ENCODE measurements around the gene XXYLT1.

XXYLT1 gene

DNA sequence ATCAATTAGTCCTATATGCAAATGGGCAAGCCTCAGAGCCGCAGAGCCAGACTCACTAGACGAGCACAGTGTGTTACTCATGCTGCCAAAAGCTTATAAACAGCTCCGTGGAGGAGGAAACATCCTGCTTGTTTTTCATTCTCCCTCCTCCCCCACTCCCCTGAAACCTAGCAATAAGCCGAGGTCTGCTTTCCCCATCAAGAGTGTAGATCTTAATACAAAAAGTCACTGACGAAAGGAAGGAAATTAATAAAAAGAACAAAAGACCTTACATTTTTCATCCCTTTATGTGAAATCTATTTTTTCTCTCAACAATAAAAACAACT, 88.5 kb downstream of the XXYLT1 start:
- peak; percentile 26 for DNase-seq

DNA sequence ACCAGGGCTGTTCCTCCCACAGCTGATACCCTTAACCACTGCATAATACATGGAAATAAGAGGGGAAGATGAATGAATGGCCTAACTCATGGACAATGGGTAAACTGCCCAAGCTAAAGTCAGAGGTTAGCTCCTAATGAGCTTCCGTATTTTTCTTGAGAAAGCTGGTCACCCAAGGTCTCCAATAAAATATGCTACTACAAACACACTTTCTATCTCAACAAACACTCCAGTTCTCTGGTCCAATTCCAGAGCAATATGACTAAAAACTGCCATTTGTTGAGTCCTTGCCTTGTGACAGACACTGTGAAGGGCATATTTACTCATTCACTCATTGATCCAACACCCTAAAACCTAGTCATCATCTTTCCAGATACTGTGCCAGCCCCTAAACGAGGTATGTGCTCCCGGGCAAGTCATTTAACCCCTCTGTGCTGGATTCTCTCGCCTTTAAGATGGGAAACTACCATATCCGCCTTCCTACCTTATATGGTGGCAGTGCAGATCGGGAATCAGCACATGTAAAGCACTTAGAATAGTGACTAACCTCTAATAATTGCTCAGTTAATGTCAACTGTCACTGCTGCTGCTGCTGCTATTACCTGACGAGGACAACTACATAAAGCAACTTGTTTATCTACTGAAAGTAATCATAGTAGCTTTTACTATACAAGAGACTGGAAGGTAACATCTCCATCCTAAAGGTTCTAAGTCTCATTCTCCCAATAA, 89.1 kb downstream of the XXYLT1 start:
- no peak for DNase-seq

- DNase-seq, result no peak
These were observed 89.9 kb downstream of the XXYLT1 start for GRCh38 chr3:195181113-195181498.

- no peak for DNase-seq
These were observed 90.4 kb downstream of the XXYLT1 start for GRCh38 chr3:195180490-195181112.

DNA sequence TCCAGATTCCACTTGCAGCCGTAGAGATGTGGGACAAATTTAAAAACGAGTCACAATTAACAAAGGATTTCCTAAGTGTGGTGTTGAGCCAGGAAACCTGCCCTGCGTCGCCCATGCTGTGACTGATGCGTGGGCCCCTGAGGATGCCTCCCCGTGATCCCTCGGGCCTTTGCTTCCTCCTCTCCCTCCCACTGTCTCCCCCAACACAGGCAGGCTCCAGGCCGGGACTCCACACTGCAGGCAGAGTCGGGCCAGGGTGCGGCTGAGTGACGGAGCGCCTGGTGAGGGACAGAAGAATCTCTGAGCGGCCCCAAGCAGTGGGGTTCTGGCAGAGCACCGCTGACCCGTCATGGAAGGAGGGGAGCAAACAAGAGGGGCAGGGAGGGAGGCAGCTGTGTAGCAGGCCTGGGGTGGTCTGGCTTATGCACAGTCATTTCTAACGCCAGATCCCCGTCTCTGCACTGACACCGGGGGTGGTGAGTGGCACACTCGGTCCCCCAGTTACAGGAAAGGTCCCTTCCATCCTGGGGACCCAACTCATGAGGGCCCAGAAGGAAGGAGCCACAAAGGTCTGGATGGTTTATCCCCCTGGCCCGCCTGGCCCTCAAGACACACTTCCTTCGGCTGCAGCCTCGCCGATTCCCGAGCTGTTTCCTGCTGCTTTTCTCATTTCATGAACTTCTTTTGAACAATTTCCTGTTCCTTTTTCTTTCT, 91.0 kb downstream of the XXYLT1 start:
- no peak for DNase-seq

- no peak for DNase-seq
These were observed 92.6 kb downstream of the XXYLT1 start for GRCh38 chr3:195178124-195178910.

DNA sequence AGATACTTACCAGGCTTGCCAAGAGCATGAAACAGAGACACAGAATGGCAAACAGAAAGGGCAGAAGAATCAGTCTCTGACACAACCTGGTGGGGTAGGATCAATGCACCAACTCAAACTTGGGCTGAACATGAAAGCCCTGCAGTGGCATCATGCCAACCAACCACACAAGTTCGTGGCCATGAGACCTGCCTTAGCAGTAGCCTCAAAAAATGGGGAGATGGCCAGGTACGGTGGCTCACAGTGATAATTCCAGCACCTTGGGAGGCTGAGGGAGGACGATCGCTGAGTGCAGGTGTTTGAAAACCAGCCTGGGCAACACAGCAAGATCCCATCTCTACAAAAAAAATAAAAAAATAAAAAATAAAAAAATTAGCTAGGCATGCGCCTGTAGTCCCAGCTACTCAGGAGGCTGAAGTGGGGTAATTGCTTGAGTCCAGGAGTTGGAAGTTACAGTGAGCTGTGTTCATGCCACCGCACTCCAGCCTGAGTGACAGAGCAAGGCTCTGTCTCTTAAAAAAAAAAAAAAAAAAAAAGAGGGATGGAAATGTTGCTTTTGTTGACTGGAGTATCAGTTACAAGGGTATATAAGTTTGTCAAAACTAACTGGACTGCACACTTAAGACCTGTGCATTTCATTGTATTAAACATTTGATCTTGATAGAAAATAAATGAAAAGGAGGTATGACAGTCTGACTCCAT, 93.4 kb downstream of the XXYLT1 start:
- DNase-seq, result no peak

DNA sequence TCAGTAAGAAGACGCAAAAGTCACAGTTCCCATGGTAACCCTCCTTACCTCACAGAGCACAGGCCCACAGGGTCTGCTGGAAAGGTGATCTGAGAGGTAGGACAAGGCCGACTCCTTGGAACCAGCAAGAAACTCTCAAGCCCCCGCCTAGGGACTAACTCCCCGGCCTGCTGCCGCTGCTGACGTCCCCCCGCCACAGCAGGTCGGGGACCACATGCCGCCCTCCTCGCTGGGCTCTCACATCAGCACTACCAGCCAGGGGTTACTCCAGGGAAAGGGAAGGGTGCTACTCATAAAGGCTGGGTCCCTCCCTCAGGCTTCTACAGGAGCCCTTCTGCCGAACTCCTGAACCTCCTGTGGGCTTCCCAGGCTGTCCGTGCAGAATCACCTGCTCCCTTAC, 94.2 kb downstream of the XXYLT1 start:
- no peak for DNase-seq

DNA sequence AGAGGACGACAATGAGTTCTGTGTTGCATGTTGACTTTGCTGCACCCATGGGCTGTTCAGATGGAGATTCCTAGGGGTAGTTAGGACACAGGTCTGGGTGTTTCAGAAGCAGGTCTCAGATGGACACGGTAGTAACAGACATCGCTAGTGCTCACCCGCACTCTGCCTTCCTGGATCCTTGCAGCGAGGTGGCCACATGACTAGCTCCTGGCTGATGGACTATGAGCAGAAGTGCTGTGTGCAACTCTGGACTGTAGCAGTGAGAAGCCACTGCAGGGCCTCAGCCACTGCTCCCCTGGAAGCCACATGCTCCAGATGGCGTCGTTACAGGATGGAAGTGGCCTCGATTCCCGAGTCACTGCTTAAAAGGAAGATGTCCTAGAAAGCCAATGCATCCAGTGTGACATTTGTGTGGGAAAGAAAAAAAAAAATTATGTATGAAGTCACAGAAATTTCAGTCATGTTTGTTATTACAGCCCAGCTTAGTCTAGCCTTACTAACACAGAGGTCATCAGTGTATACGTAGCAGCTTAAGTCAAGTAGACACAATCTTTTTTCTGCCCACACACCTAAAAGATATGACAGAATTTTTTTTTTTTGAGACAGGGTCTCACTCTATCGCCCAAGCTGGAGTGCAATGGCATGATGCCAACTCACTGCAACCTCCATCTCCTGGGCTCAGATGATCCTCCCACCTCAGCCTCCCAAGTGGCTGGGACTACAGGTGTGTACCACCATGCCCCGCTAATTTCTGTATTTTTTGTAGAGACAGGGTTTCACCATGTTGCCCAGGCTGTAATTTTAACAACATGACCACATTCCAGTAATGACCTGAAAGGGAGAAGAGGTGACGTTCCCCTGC, 95.3 kb downstream of the XXYLT1 start:
- no peak for DNase-seq

DNA sequence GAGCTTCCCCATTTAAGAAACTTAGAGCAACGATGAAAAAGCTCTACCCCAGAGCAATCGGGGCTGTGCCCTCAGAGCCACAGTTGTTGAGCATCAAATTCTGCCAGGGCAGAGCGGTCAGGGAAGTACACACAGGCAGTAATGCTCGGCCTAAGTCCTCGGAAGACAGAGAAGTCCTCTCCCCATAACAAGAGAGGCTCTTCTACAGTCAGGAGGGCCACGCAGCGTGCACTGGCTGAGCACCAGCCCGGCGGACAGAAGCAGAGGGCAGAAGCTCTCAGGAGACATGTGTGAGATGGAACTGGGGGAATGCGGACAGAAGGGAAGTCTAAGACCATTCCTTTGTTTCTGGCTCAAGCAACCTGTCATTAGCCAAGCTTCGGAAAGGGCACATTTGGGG, 95.9 kb downstream of the XXYLT1 start:
- DNase-seq, result no peak

DNA sequence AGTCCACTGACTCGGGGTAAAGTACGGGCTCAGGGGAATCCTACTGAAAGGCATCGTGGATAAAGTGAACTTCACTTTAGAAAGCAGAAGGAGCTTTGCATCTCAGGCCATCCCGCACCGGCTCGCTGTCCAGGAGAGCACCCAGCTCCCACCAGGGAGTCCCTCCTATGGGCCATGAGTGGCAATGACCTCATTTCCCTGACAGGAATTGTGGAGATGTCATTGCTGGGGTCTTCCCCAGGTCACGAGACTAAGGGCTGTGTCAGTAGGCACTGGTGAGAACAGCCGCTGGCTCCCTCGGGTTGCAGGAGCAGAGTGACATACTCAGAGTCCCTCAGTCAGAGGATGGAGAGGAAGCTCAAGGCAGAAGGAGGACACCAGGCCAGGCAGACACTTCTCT, 97.3 kb downstream of the XXYLT1 start:
- DNase-seq, result no peak

DNA sequence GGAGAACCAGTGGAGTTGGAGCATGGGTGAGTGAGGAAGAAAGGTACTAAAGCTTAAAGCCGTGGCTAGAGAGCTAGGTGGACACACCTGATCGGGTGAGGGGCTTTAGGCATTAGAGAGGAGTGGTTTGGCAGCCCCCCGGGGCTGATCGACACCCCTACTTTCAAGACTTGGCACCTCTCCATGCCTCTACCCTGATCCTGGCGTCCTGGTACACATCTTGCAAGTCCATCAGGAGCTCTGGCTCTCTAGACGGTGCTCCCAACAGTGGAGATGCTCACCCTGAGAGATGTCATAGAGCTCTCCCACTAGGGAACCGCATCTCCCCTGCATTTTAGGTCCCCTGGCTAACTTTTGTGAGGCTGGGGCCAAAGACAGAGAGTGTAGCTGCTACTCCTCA, 98.1 kb downstream of the XXYLT1 start:
- no peak for DNase-seq

- DNase-seq, result no peak
These were observed 98.8 kb downstream of the XXYLT1 start for GRCh38 chr3:195172039-195172684.

DNA sequence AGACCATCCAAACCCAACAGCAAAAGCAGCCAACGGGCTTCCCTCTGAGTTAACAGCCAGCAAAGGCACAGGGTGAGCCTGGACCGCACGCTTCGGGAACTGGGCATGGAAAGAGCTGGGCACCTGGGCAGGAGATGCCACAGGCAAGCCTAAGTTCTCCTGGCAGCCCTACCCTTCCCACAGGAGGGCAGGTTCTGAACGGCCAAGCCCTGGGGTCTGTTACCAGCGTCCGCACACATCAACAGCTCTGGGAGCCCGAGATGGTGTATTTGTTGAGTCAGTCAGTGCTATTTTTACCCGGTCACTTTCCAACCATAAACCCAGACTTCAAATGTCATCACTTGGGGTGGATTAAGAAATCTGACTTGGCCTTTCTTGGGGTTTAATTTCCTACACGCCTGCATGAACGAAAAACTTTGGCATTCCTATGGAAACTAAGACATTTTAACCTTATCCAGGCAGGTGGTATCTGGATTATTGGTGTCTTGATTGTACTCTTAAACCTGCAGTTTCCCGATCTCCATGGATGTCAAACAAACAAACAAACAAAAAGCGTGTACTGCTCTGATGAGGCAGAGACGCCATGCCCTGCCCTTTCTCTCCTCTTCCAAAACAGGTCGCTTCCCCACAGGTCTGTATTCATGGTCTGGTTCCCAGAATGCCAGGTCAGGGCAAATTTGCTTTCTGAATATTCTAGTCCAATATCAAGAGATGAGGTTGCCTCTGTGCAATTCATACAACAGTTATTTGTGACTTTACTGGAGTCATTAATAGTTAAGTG, 99.7 kb downstream of the XXYLT1 start:
- no peak for DNase-seq

- DNase-seq, result no peak
These were observed 100.5 kb downstream of the XXYLT1 start for GRCh38 chr3:195170496-195170895.

- DNase-seq, result no peak
These were observed 101.8 kb downstream of the XXYLT1 start for GRCh38 chr3:195169011-195169649.

- DNase-seq, result no peak
These were observed 102.8 kb downstream of the XXYLT1 start for GRCh38 chr3:195168009-195168762.

GRCh38 chr3:195165790-195166189, 105.2 kb downstream of the XXYLT1 start:
- no peak for DNase-seq

- no peak for DNase-seq
These were observed 105.7 kb downstream of the XXYLT1 start for GRCh38 chr3:195165265-195165609.
